Measurements from ENCODE around the gene NODAL. TPM values are rescaled to one million over a fixed set of nuclear protein-coding genes. Genes with fewer than 3 reads are reported as not detected.

NODAL gene
- total and polyA plus RNA-seq, 2 of the 4 experiments (the other 2 are of a cell fraction) = not detected

GRCh38 chr10:70426823-70427222 is 14.7 kb downstream of the NODAL start:
- BruUV-seq (replicated peaks) = TSS peak; percentile 1
- H3K4me3 ChIP-seq (ENCODE audit: insufficient read depth, low read depth, low read length) = no peak overlapping the region
- CTCF ChIA-PET = no interaction called here
- H2BK120ac ChIP-seq (ENCODE audit: low read depth, low read length) = no peak overlapping the region
- intact Hi-C loops (cut with micrococcal nuclease) (no loop called here), dilution Hi-C loops (cut with HindIII; ENCODE audit: low sequenced_read_pairs, unreplicated experiment) (no loop called here), in situ Hi-C loops (cut with MboI; ENCODE audit: low sequenced_read_pairs) (no loop called here)
- H2BK5ac ChIP-seq (ENCODE audit: low read depth, low read length, poor library complexity, severe bottlenecking) = no peak overlapping the region
- H3K9ac ChIP-seq (ENCODE audit: low read depth, low read length) = no peak overlapping the region
- H4K5ac ChIP-seq (ENCODE audit: low read depth, low read length) = no peak overlapping the region
- H2AFZ ChIP-seq (replicated peaks; ENCODE audit: low read length, poor library complexity) = no peak overlapping the region
- no peak overlapping the region for H4K8ac ChIP-seq (ENCODE audit: low read depth in 2 of 2, low read length in 2 of 2)
- no peak overlapping the region for H3K18ac ChIP-seq (ENCODE audit: low read depth, low read length)
- ATAC-seq (ENCODE audit: low read depth) (no peak), DNase-seq (no peak)
- H3K27ac ChIP-seq (ENCODE audit: insufficient read depth, low read length) = no peak overlapping the region
- H2AK9ac ChIP-seq (replicated peaks; ENCODE audit: low read depth, low read length, poor library complexity) = no peak overlapping the region
- H3K14ac ChIP-seq (replicated peaks; ENCODE audit: low read depth, low read length) = no peak overlapping the region
- H3K9me1 ChIP-seq (ENCODE audit: insufficient read depth, low read length) = peaks cover 12% of the 10 kb centered on the region
- peaks cover 7% of the 10 kb centered on the region for H3K4me1 ChIP-seq (ENCODE audit: control insufficient read depth, insufficient read depth, low read length)
- H3K36me3 ChIP-seq (ENCODE audit: control insufficient read depth, insufficient read depth, low read length) = peaks cover 46% of the 10 kb centered on the region
- H3K4me2 ChIP-seq (ENCODE audit: low read depth, low read length) = no peak overlapping the region
- H3K27me3 ChIP-seq (ENCODE audit: control insufficient read depth, insufficient read depth, low read length) = no peaks in the 10 kb centered on the region
- WGBS, 2 experiments (ENCODE audit: extremely low coverage in 2 of 2, insufficient read length in 1 of 2) = 83% methylated on average over 1 of the region's 3 CpGs; no CpG with 5 or more reads in 1 of the 2 experiments
- no peak overlapping the region for H4K91ac ChIP-seq (ENCODE audit: insufficient read depth, low read depth, low read length)
- H4K20me1 ChIP-seq (ENCODE audit: insufficient read depth, low read length) = peaks cover 20% of the 10 kb centered on the region
- TF ChIP-seq RAD21 (IDR thresholded peaks at IDR 0.05; ENCODE audit: low read length) (no peak), USF2 (IDR thresholded peaks at IDR 0.05; ENCODE audit: low read depth, low read length) (no peak), NFE2L2 (IDR thresholded peaks at IDR 0.05; ENCODE audit: low read depth, low read length) (no peak), MAZ (IDR thresholded peaks at IDR 0.05; ENCODE audit: borderline replicate concordance, low read depth, low read length) (no peak), RFX5 (IDR thresholded peaks at IDR 0.05; ENCODE audit: low read depth, low read length) (no peak), SMC3 (IDR thresholded peaks at IDR 0.05; ENCODE audit: low read depth, low read length) (no peak)
- H3K4ac ChIP-seq (ENCODE audit: low read depth, low read length) = no peak overlapping the region
- H3K23ac ChIP-seq (ENCODE audit: low read depth, low read length) = no peak overlapping the region
- no peaks in the 10 kb centered on the region for H3K9me3 ChIP-seq (ENCODE audit: control insufficient read depth, insufficient read depth, low read length)
- peaks cover 12 to 42% of the 10 kb centered on the region in 2 experiments; a peak in 3 of 4 replicates for H3K79me1 ChIP-seq (ENCODE audit: low read depth in 1 of 2, low read length in 2 of 2)
- H2BK15ac ChIP-seq (ENCODE audit: low read depth, low read length) = no peak overlapping the region
- H2AK5ac ChIP-seq (ENCODE audit: low read depth, low read length) = no peak overlapping the region
- POLR2A ChIA-PET (ENCODE audit: unreplicated experiment) = interaction anchor here (1.0 kb wide), 1 partner anchor 23 kb away, joined by 4 read pairs; the partner anchor contains the start of gene EIF4EBP2
- no peak overlapping the region for H3K56ac ChIP-seq (ENCODE audit: extremely low read depth, insufficient read depth, low read length)
- no peak overlapping the region for H2BK20ac ChIP-seq (ENCODE audit: low read depth, low read length)

Data from IMR-90 (cell line).